Smooth muscle cell (in vitro differentiated cells): ENCODE results near the gene POGLUT3. TPM values are rescaled to one million over a fixed set of nuclear protein-coding genes. Genes with fewer than 3 reads are reported as not detected.

Experiments
- DNase-seq: peaks from one replicate; lab custom pipeline; 2025; ENCODE audit not compliant: unreplicated experiment; lab: John Stamatoyannopoulos, UW
- H2AFZ ChIP-seq: fragments of 200-600 bp; sonication (generic); 2 replicates; pipeline ENCODE4 v1.6.0; 2016; ENCODE audit warnings: antibody characterized with exemption, low read depth, mild to moderate bottlenecking
- H3F3A ChIP-seq: fragments of 200-600 bp; sonication (generic); 2 replicates; pipeline ENCODE4 v1.6.0; 2017; ENCODE audit warnings: antibody characterized with exemption, low read depth
- H3K27ac ChIP-seq: fragments of 200-600 bp; sonication (generic); 2 replicates; pipeline ENCODE4 v1.5.1; 2016; ENCODE audit warnings: low read depth, mild to moderate bottlenecking
- H3K27me3 ChIP-seq: fragments of 200-600 bp; sonication (generic); 2 replicates; pipeline ENCODE4 v1.6.1; 2016; ENCODE audit warnings: low read depth, mild to moderate bottlenecking
- H3K36me3 ChIP-seq: fragments of 200-600 bp; sonication (generic); 2 replicates; pipeline ENCODE4 v1.5.1; 2016; ENCODE audit warnings: low read depth
- H3K4me1 ChIP-seq: fragments of 200-600 bp; sonication (generic); 2 replicates; pipeline ENCODE4 v1.5.1; 2016; ENCODE audit warnings: low read depth
- H3K4me2 ChIP-seq: fragments of 200-600 bp; sonication (generic); 2 replicates; pipeline ENCODE4 v1.6.0; 2016; ENCODE audit warnings: mild to moderate bottlenecking
- H3K4me3 ChIP-seq: fragments of 200-600 bp; sonication (generic); 2 replicates; pipeline ENCODE4 v1.5.1; 2016; ENCODE audit warnings: mild to moderate bottlenecking
- H3K79me2 ChIP-seq: fragments of 200-600 bp; sonication (generic); 2 replicates; pipeline ENCODE4 v1.6.0; 2016; ENCODE audit warnings: low read depth, mild to moderate bottlenecking
- H3K9ac ChIP-seq: fragments of 200-600 bp; sonication (generic); 2 replicates; pipeline ENCODE4 v1.6.0; 2016; ENCODE audit warnings: low read depth
- H3K9me3 ChIP-seq: fragments of 200-600 bp; sonication (generic); replicated peaks from 2 replicates; pipeline ENCODE4 v1.5.1; 2016; ENCODE audit warnings: low read depth
- H4K20me1 ChIP-seq: fragments of 200-600 bp; sonication (generic); 2 replicates; pipeline ENCODE4 v1.6.0; 2016; ENCODE audit warnings: low read depth
- CTCF ChIP-seq: fragments of 200-600 bp; sonication (generic); IDR thresholded peaks from 2 replicates; pipeline ENCODE4 v1.5.1; 2017; ENCODE audit warnings: borderline replicate concordance, mild to moderate bottlenecking, antibody characterized with exemption; ENCODE audit not compliant: insufficient read depth, poor library complexity, severe bottlenecking
- WGBS: methylation state at CpG from one replicate; pipeline ENCODE4 v1.1.7; 2016; ENCODE audit warnings: low lambda C conversion rate; 5-methylcytosine and 5-hydroxymethylcytosine counted together
- polyA plus RNA-seq: library from polyadenylated mRNA; unstranded; fragments of >200 nt; fragmentation: Nextera tagmentation; extraction: Ambion mirVana; gene quantifications from 2 replicates; pipeline ENCODE4 v1.2.1, GENCODE V29; 2016
- total RNA-seq: library from RNA; depleted of rRNA; stranded (reverse); fragments of >200 nt; gene quantifications from 2 replicates; pipeline ENCODE4 v1.2.3, GENCODE V29; 2014

Gene POGLUT3
- total and polyA plus RNA-seq, 2 experiments from 2014 or later, result 34.4 to 50.4 TPM

GRCh38 chr11:108516125-108516524 lies 17.9 kb upstream of the POGLUT3 start:
- no peaks in the 10 kb centered on the region for H3K4me1 ChIP-seq
- 91% methylated on average over 4 of the region's 4 CpGs for WGBS

GRCh38 chr11:108512708-108513107 lies 14.5 kb upstream of the POGLUT3 start:
- no peak for TF ChIP-seq CTCF
- Histone ChIP-seq H2AFZ (no peak overlapping the region), H3K4me3 (no peak overlapping the region), H3K9me3 (no peaks in the 10 kb centered on the region), H3K36me3 (no peaks in the 10 kb centered on the region), H3K9ac (no peak overlapping the region), H3K27me3 (no peaks in the 10 kb centered on the region), H3K4me1 (no peaks in the 10 kb centered on the region), H3K79me2 (no peaks in the 10 kb centered on the region), H3K27ac (no peak overlapping the region), H3F3A (no peaks in the 10 kb centered on the region), H4K20me1 (no peaks in the 10 kb centered on the region), H3K4me2 (no peak overlapping the region)
- 82% methylated on average over 2 of the region's 2 CpGs for WGBS
- no peak for DNase-seq

More at GRCh38 chr11:108516125-108516524, 17.9 kb upstream of the POGLUT3 start:
- Histone ChIP-seq H3K4me2 (no peak overlapping the region), H3F3A (no peaks in the 10 kb centered on the region), H3K9ac (no peak overlapping the region), H2AFZ (no peak overlapping the region), H3K4me3 (no peak overlapping the region), H3K79me2 (no peaks in the 10 kb centered on the region), H3K9me3 (no peaks in the 10 kb centered on the region), H3K27me3 (no peaks in the 10 kb centered on the region), H3K36me3 (no peaks in the 10 kb centered on the region), H4K20me1 (no peaks in the 10 kb centered on the region), H3K27ac (no peak overlapping the region)
- no peak for DNase-seq
- no peak for TF ChIP-seq CTCF

GRCh38 chr11:108511851-108512474 lies 13.8 kb upstream of the POGLUT3 start:
- no peaks in the 10 kb centered on the region for H3K27me3 ChIP-seq
- H3K27ac ChIP-seq, result peak overlapping the region; percentile 59
- H3K4me3 ChIP-seq, result no peak overlapping the region
- no peak for TF ChIP-seq CTCF
- DNase-seq, result no peak
- no peaks in the 10 kb centered on the region for H3K79me2 ChIP-seq
- H3K4me1 ChIP-seq, result no peaks in the 10 kb centered on the region
- WGBS, result 76% methylated on average over 2 of the region's 2 CpGs
- H4K20me1 ChIP-seq, result no peaks in the 10 kb centered on the region
- no peaks in the 10 kb centered on the region for H3F3A ChIP-seq
- no peak overlapping the region for H3K9ac ChIP-seq
- peak overlapping the region; percentile 9 for H3K4me2 ChIP-seq
- no peaks in the 10 kb centered on the region for H3K36me3 ChIP-seq
- H3K9me3 ChIP-seq, result no peaks in the 10 kb centered on the region
- peak overlapping the region; percentile 72 for H2AFZ ChIP-seq
